GF-D8 (cell line): ENCODE data around the gene ANKRD39.

Experiments used
- DNase-seq: peaks from one replicate; lab custom pipeline; 2025; lab: John Stamatoyannopoulos, UW

Gene ANKRD39

GRCh38 chr2:96853321-96853720, 4.5 kb downstream of the ANKRD39 start:
- no peak for DNase-seq

DNA sequence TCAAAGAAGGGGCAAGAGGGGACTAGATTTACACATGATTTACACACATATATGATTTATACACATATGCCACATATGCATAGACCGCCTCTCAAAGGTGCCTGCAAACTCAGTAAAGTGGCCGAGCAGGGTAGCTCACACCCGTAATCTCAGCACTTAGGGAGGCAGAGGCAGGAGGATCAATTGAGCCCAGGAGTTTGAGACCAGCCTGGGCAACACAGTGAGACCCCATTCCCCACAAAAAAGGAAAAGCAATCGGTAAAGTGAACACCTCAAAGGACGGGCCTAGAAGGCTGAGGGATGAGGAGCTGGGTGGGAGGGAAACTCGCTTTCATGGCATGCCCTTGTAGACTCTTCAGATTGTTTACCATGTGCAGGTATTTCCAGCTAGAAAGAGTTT, 5.1 kb downstream of the ANKRD39 start:
- no peak for DNase-seq

DNA sequence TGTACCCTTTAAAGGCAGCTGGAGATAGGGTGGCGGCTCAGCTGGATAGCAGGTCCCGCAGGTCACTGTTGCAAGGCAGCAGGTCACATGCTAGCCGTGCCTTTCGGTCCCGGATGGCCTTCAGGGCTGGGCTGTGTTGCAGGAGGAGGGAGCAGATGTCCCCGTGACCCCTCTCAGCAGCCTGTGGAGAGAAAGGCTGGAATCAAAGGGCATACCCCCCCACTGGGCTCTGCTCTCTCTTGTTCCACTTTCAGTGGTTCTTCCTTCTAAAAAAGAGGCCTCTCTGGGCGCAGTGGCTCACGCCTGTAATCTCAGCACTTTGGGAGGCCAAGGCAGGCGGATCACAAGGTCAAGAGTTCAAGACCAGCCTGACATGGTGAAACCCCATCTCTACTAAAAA, 9.6 kb downstream of the ANKRD39 start:
- no peak for DNase-seq

DNA sequence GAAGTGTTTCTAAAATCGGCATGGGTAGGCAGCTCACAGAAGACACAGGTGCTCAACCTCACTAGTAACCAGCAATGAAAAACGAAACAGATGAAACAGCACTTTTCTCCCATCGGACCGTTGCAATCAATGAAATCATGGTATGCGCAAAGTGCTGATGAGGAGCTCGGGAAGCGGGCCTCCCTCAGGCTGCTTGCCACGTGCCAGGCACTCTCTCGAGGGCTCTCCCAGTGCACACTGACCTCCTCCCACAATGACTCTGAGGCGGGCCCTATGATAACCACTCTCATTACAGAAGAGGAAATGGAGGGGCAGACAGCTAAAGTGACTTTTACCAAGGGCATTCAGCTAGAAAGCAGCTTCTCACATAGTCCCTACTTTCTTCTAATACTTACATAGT, 10.2 kb downstream of the ANKRD39 start:
- no peak for DNase-seq

DNA sequence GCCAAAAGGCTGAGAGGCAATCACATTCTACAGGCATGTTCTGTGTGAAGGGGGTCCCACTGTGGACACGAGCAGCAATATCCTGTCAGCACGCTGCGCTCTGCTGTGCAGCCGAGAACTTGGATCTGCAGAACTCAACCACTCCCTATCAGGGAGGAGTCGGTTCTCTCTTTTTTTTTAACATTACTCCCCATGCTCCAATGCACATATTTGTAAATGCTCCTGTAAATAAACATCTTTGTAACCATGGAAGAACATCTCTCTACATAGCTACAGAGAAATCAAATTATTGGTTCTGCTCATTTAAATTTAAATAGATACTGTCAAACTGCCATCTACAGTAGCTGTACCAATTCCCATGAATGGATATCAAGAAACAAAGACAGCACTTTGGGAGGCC, 11.0 kb downstream of the ANKRD39 start:
- no peak for DNase-seq

- DNase-seq: no peak
These were observed 13.4 kb downstream of the ANKRD39 start for GRCh38 chr2:96844405-96844808.

DNA sequence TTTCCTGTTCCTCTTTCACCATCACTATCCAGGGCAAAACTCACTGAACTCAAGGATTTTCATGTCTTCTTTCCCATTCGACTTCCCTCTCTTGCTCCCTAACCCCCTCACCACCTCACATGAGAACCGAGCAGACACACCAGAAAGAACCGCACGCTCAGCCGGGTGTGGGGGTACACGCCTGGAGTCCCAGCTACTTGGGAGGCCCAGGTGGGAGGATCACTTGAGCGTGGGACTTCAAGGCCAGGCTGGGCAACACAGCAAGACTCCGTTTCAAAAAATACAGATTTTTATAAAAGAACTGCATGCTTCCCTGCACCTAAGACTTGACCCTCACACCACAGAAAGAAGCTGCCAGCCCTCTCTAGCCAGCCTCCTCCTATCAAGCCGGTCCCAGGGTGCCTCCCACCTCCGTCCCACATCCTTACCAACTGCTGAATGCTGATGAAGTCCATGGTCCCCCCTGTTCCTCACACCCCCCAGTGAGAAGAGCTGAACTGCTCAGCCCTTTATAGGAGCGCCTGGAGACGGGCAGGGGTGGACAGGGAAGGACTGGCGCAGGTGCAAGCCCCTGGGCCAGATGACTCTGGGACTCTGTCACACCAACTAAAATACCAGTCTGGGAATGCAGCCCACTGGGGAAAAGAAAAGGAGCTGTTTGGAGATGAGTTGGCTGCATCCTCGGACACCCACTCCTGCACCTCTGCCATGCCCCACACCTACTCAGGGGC, 14.1 kb downstream of the ANKRD39 start, which contains the start of gene ANKRD23:
TSS of gene ANKRD23 (minus strand) at position 484 of the 731 bp plus-strand sequence. CDS start at position 455, 29 bp downstream.
- DNase-seq: no peak

DNA sequence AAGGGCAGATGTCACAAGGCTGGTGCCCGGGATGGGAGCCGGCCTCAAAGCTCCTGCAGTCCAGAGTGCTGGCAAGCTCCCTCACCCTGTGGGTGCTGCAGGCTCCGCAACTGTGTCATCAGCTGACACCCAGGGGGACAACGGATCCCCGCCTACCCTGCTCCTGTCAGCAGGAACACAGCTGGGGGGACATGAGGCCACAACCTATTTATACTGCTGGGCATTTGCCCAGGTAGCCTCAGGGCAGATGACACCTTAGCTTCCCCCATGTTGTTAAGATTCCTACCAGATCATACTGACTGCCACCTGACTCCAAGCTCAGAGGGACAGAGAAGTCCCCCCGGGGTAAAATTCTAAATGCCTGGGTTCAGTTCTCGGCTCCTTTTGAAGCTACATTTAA, 15.2 kb downstream of the ANKRD39 start:
- DNase-seq: no peak

GRCh38 chr2:96841701-96842495, 15.9 kb downstream of the ANKRD39 start:
- no peak for DNase-seq

GRCh38 chr2:96839875-96840850, 17.7 kb downstream of the ANKRD39 start:
- no peak for DNase-seq

- DNase-seq: no peak
These were observed 18.4 kb downstream of the ANKRD39 start for GRCh38 chr2:96839293-96839874.

GRCh38 chr2:96838345-96839292, 19.2 kb downstream of the ANKRD39 start:
- no peak for DNase-seq

GRCh38 chr2:96837575-96837974, 20.2 kb downstream of the ANKRD39 start:
- no peak for DNase-seq

GRCh38 chr2:96835830-96836229, 22.0 kb downstream of the ANKRD39 start:
- no peak for DNase-seq

GRCh38 chr2:96832754-96833507, 24.9 kb downstream of the ANKRD39 start:
- DNase-seq: no peak

- DNase-seq: no peak
These were observed 25.4 kb downstream of the ANKRD39 start for GRCh38 chr2:96832408-96832753.

- no peak for DNase-seq
These were observed 26.1 kb downstream of the ANKRD39 start for GRCh38 chr2:96831679-96832078.

DNA sequence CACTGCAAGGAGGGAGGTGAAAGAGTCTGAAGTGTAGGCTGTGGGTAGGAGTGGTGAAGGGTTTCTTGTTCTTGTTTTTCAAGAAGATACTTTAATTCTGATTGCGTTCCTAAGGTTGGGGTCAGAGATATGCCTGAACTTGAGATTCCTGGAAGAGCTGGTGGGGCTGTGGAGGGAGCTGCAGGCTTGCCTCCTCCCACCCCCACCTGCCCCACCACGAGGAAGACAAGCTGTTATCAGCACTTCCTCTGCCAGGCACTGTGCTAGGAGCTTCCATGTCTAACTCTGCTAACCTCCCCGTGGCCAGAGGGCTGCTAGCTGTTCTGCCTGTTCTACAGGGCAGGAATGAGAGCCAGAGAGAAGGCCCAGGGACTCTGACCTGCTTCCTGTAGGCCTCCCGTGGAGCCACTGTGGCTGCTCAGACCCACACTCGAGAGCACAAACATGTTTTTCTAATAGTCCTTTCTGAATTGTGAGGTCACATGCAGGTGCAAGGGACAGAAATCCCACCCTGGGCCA, 27.7 kb downstream of the ANKRD39 start:
- no peak for DNase-seq

GRCh38 chr2:96828874-96829273, 28.9 kb downstream of the ANKRD39 start:
- DNase-seq: no peak

DNA sequence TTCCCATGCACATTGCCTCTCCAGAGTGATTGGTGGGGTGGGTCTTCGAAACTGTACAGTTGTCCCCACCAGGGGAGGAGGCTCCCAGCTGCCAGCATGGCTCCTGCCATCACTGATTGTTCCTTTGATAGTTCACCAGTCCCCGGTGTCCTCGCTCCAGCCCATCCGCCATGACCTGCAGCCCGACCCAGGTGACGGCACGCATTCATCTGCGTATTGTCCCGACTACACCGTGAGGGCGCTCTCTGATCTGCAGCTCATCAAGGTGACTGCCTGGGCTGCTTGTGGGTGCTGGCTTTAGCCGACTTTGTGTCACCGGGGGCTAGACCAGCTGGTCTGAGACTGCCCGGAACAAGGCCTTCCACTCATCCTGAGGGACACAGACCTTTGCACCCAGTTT, 29.4 kb downstream of the ANKRD39 start:
- DNase-seq: no peak
